ENCODE measurements around the gene ABCG2. TPM values are rescaled to one million over a fixed set of nuclear protein-coding genes. Genes with fewer than 3 reads are reported as not detected.

Gene ABCG2
- total and polyA plus RNA-seq, 2 of the 4 experiments (the other 2 are of a cell fraction): 0.50 to 1.1 TPM

DNA sequence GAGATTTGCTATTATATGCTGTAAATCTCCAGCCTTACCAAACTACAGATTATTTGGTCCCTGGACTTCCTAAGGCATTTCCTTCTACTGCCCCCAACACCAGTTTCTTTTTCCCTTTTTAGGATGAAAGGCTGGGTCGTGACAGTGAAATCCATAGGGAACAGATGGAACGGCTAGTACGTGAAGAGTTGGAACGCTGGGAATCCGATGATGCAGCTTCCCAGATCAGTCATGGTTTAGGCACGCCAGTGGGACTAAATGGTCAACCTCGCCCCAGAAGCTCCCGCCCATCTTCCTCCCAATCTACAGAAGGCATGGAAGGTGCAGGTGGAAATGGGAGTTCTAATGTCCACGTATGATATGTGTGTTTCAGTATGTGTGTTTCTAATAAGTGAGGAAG lies 83.1 kb downstream of the ABCG2 start:
- no peaks in the 10 kb centered on the region for H4K20me1 ChIP-seq (ENCODE audit: insufficient read depth, low read length)
- no peaks in the 10 kb centered on the region for H3K4me1 ChIP-seq (ENCODE audit: control insufficient read depth, insufficient read depth, low read length)
- no peak overlapping the region for H3K4me2 ChIP-seq (ENCODE audit: low read depth, low read length)
- ATAC-seq (ENCODE audit: low read depth) (no peak), DNase-seq (no peak)
- ChIA-PET CTCF (no interaction called here), POLR2A (ENCODE audit: unreplicated experiment) (no interaction called here)
- no peak overlapping the region for H2AK9ac ChIP-seq (replicated peaks; ENCODE audit: low read depth, low read length, poor library complexity)
- H2AFZ ChIP-seq (replicated peaks; ENCODE audit: low read length, poor library complexity): no peak overlapping the region
- WGBS, 2 experiments (ENCODE audit: extremely low coverage in 2 of 2, insufficient read length in 1 of 2): no CpG with 5 or more reads among the region's 9 CpGs
- no peak overlapping the region for H4K91ac ChIP-seq (ENCODE audit: insufficient read depth, low read depth, low read length)
- intact Hi-C loops (cut with micrococcal nuclease) (no loop called here), dilution Hi-C loops (cut with HindIII; ENCODE audit: low sequenced_read_pairs, unreplicated experiment) (no loop called here), in situ Hi-C loops (cut with MboI; ENCODE audit: low sequenced_read_pairs) (no loop called here)
- no peak overlapping the region for H2BK120ac ChIP-seq (ENCODE audit: low read depth, low read length)
- H3K56ac ChIP-seq (ENCODE audit: extremely low read depth, insufficient read depth, low read length): no peak overlapping the region
- no peak overlapping the region for H3K23ac ChIP-seq (ENCODE audit: low read depth, low read length)
- H3K9me3 ChIP-seq (ENCODE audit: control insufficient read depth, insufficient read depth, low read length): no peaks in the 10 kb centered on the region
- H2BK15ac ChIP-seq (ENCODE audit: low read depth, low read length): no peak overlapping the region
- no peak for TF ChIP-seq CHD1 (IDR thresholded peaks at IDR 0.05; ENCODE audit: low read depth, low read length)
- TF ChIP-seq BHLHE40 (IDR thresholded peaks at IDR 0.05; ENCODE audit: low read depth, low read length): no peak
- no peak for TF ChIP-seq FOS (IDR thresholded peaks at IDR 0.05; ENCODE audit: low read depth, low read length)
- no peak for TF ChIP-seq MAFK (IDR thresholded peaks at IDR 0.05; ENCODE audit: low read depth, low read length)
- no peak for TF ChIP-seq RCOR1 (IDR thresholded peaks at IDR 0.05; ENCODE audit: insufficient replicate concordance, low read length)
- no peak for TF ChIP-seq POLR2A (IDR thresholded peaks at IDR 0.05; ENCODE audit: low read depth, low read length)
- TF ChIP-seq MXI1 (IDR thresholded peaks at IDR 0.05; ENCODE audit: borderline replicate concordance, low read depth, low read length): no peak
- TF ChIP-seq CEBPB (IDR thresholded peaks at IDR 0.05; ENCODE audit: low read depth, low read length): no peak
- TF ChIP-seq, protein P1, sequence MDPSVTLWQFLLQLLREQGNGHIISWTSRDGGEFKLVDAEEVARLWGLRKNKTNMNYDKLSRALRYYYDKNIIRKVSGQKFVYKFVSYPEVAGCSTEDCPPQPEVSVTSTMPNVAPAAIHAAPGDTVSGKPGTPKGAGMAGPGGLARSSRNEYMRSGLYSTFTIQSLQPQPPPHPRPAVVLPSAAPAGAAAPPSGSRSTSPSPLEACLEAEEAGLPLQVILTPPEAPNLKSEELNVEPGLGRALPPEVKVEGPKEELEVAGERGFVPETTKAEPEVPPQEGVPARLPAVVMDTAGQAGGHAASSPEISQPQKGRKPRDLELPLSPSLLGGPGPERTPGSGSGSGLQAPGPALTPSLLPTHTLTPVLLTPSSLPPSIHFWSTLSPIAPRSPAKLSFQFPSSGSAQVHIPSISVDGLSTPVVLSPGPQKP (IDR thresholded peaks at IDR 0.05; ENCODE audit: borderline replicate concordance, low read depth, low read length): no peak
- no peak for TF ChIP-seq MAZ (IDR thresholded peaks at IDR 0.05; ENCODE audit: borderline replicate concordance, low read depth, low read length)
- TF ChIP-seq RFX5 (IDR thresholded peaks at IDR 0.05; ENCODE audit: low read depth, low read length): no peak
- TF ChIP-seq, protein P2, sequence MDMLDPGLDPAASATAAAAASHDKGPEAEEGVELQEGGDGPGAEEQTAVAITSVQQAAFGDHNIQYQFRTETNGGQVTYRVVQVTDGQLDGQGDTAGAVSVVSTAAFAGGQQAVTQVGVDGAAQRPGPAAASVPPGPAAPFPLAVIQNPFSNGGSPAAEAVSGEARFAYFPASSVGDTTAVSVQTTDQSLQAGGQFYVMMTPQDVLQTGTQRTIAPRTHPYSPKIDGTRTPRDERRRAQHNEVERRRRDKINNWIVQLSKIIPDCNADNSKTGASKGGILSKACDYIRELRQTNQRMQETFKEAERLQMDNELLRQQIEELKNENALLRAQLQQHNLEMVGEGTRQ (IDR thresholded peaks at IDR 0.05; ENCODE audit: low read depth, low read length): no peak
- no peak for TF ChIP-seq NFE2L2 (IDR thresholded peaks at IDR 0.05; ENCODE audit: low read depth, low read length)
- TF ChIP-seq, protein P3, sequence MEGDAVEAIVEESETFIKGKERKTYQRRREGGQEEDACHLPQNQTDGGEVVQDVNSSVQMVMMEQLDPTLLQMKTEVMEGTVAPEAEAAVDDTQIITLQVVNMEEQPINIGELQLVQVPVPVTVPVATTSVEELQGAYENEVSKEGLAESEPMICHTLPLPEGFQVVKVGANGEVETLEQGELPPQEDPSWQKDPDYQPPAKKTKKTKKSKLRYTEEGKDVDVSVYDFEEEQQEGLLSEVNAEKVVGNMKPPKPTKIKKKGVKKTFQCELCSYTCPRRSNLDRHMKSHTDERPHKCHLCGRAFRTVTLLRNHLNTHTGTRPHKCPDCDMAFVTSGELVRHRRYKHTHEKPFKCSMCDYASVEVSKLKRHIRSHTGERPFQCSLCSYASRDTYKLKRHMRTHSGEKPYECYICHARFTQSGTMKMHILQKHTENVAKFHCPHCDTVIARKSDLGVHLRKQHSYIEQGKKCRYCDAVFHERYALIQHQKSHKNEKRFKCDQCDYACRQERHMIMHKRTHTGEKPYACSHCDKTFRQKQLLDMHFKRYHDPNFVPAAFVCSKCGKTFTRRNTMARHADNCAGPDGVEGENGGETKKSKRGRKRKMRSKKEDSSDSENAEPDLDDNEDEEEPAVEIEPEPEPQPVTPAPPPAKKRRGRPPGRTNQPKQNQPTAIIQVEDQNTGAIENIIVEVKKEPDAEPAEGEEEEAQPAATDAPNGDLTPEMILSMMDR (conservative IDR thresholded peaks at IDR 0.05; ENCODE audit: low read depth, low read length): no peak
- no peak overlapping the region for H2BK20ac ChIP-seq (ENCODE audit: low read depth, low read length)
- H2BK5ac ChIP-seq (ENCODE audit: low read depth, low read length, poor library complexity, severe bottlenecking): no peak overlapping the region
- H3K18ac ChIP-seq (ENCODE audit: low read depth, low read length): no peak overlapping the region
- no peaks in the 10 kb centered on the region for H3K27me3 ChIP-seq (ENCODE audit: control insufficient read depth, insufficient read depth, low read length)
- H3K14ac ChIP-seq (replicated peaks; ENCODE audit: low read depth, low read length): no peak overlapping the region
- H3K9me1 ChIP-seq (ENCODE audit: insufficient read depth, low read length): peaks cover 5% of the 10 kb centered on the region; the same call in 1 of the 2 replicates
- no peak overlapping the region for H3K27ac ChIP-seq (ENCODE audit: insufficient read depth, low read length)
- no peak overlapping the region for H3K4me3 ChIP-seq (ENCODE audit: insufficient read depth, low read depth, low read length)
- BruUV-seq (replicated peaks): no TSS peak
- no peak overlapping the region for H3K4ac ChIP-seq (ENCODE audit: low read depth, low read length)
- peaks cover 0 to 3% of the 10 kb centered on the region in 2 experiments; a peak in 2 of 4 replicates for H3K79me1 ChIP-seq (ENCODE audit: low read depth in 1 of 2, low read length in 2 of 2)
- H3K9ac ChIP-seq (ENCODE audit: low read depth, low read length): no peak overlapping the region
- no peak overlapping the region for H4K5ac ChIP-seq (ENCODE audit: low read depth, low read length)
- no peak overlapping the region for H4K8ac ChIP-seq (ENCODE audit: low read depth in 2 of 2, low read length in 2 of 2)
- peaks cover 38% of the 10 kb centered on the region for H3K36me3 ChIP-seq (ENCODE audit: control insufficient read depth, insufficient read depth, low read length)
- no peak overlapping the region for H2AK5ac ChIP-seq (ENCODE audit: low read depth, low read length)

Measured in IMR-90 (cell line).